ENCODE measurements around the gene ALPK3.

The ALPK3 gene

GRCh38 chr15:84903751-84904150 lies 86.6 kb downstream of the ALPK3 start:
- no peak for DNase-seq

GRCh38 chr15:84904419-84904818 lies 87.3 kb downstream of the ALPK3 start:
- DNase-seq = no peak

- DNase-seq = no peak
Observed at GRCh38 chr15:84905016-84905916, 88.1 kb downstream of the ALPK3 start.

- DNase-seq = no peak
Observed at GRCh38 chr15:84907731-84908130, 90.6 kb downstream of the ALPK3 start.

- DNase-seq = no peak
Observed at GRCh38 chr15:84908564-84908963, 91.4 kb downstream of the ALPK3 start.

GRCh38 chr15:84909029-84909428 lies 91.9 kb downstream of the ALPK3 start:
- no peak for DNase-seq

- no peak for DNase-seq
Observed at GRCh38 chr15:84909782-84910181, 92.6 kb downstream of the ALPK3 start.

GRCh38 chr15:84910928-84911623 lies 93.9 kb downstream of the ALPK3 start:
- DNase-seq = peak; percentile 12

- no peak for DNase-seq
Observed at GRCh38 chr15:84911879-84912660, 94.9 kb downstream of the ALPK3 start.

- DNase-seq = no peak
Observed at GRCh38 chr15:84913360-84913723, 96.2 kb downstream of the ALPK3 start.

- no peak for DNase-seq
Observed at GRCh38 chr15:84914351-84914750, 97.2 kb downstream of the ALPK3 start.

GRCh38 chr15:84914909-84915605 lies 97.9 kb downstream of the ALPK3 start:
- DNase-seq = no peak

GRCh38 chr15:84915606-84915958 lies 98.4 kb downstream of the ALPK3 start:
- no peak for DNase-seq

GRCh38 chr15:84917452-84917851 lies 100.3 kb downstream of the ALPK3 start:
- DNase-seq = no peak

- no peak for DNase-seq
Observed at GRCh38 chr15:84919106-84919667, 102.0 kb downstream of the ALPK3 start.

GRCh38 chr15:84921121-84921520 lies 104.0 kb downstream of the ALPK3 start:
- no peak for DNase-seq

GRCh38 chr15:84922530-84922929 lies 105.4 kb downstream of the ALPK3 start:
- DNase-seq = no peak

Data from NCI-H748 treated with DMSO at 0.1 percent for 48 hours (cell line).